Uterus (tissue), 2 donors: ENCODE results near the gene CRACR2A.

Experiments used
- CTCF ChIP-seq, 4 experiments: fragments of 200-600 bp in 2 of 4; fragments of 450-650 bp in 2 of 4; sonication (generic) in 2 of 4; IDR thresholded peaks; one replicate each; pipeline ENCODE4 v1.5.1; 2016 to 2019; ENCODE audit warnings: antibody characterized with exemption in 4 of 4, mild to moderate bottlenecking in 2 of 4, moderate library complexity in 1 of 4
- POLR2A ChIP-seq, 2 donors: fragments of 450-650 bp; IDR thresholded peaks; one replicate each; pipeline ENCODE4 v1.6.1; 2016; ENCODE audit warnings: antibody characterized with exemption in 2 of 2, mild to moderate bottlenecking in 1 of 2, moderate library complexity in 1 of 2

GRCh38 chr12:3592856-3593625 is 159.9 kb downstream of the CRACR2A start:
- TF ChIP-seq POLR2A (IDR thresholded peaks at IDR 0.05) (no peak), CTCF (IDR thresholded peaks at IDR 0.05) (no peak)
